ENCODE data around the gene IGFBP1. TPM values are rescaled to one million over a fixed set of nuclear protein-coding genes. Genes with fewer than 3 reads are reported as not detected.

Gene IGFBP1
- total and polyA plus RNA-seq, 2 of the 13 experiments (the other 11 are each of a cell fraction or from before 2014, with no cell fraction given) = 5.4 to 885 TPM

DNA sequence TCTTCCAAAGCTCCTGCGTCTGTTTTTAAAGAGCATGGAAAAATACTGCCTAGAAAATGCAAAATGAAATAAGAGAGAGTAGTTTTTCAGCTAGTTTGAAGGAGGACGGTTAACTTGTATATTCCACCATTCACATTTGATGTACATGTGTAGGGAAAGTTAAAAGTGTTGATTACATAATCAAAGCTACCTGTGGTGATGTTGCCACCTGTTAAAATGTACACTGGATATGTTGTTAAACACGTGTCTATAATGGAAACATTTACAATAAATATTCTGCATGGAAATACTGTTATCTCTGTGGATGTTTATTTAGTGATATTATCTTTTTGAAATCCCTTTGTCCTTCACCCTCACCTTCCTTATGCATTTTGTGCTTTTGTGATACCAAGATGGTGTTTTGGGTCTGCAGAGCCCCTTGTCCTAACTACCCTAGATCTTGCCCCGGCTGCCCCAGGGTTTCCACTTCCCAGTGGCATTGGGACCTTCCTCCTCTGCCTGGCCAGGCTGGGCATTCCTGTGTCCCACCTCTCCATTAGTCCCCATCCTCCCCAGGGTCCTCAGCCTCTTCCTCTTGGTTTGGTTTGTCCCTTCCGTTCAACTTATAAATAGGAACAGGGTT is 5.2 kb downstream of the IGFBP1 start (continued):
- TF ChIP-seq, protein P1, sequence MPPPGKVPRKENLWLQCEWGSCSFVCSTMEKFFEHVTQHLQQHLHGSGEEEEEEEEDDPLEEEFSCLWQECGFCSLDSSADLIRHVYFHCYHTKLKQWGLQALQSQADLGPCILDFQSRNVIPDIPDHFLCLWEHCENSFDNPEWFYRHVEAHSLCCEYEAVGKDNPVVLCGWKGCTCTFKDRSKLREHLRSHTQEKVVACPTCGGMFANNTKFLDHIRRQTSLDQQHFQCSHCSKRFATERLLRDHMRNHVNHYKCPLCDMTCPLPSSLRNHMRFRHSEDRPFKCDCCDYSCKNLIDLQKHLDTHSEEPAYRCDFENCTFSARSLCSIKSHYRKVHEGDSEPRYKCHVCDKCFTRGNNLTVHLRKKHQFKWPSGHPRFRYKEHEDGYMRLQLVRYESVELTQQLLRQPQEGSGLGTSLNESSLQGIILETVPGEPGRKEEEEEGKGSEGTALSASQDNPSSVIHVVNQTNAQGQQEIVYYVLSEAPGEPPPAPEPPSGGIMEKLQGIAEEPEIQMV (CRISPR knock-in tag; IDR thresholded peaks at IDR 0.05; ENCODE audit: low read depth) = no peak
- TF ChIP-seq FOXM1 (CRISPR knock-in tag; IDR thresholded peaks at IDR 0.05) = no peak
- TF ChIP-seq ZNF614 (CRISPR knock-in tag; IDR thresholded peaks at IDR 0.05; ENCODE audit: borderline replicate concordance) = no peak
- TF ChIP-seq MED1 (CRISPR knock-in tag; IDR thresholded peaks at IDR 0.05) = peak; percentile 90
- TF ChIP-seq, protein P2, sequence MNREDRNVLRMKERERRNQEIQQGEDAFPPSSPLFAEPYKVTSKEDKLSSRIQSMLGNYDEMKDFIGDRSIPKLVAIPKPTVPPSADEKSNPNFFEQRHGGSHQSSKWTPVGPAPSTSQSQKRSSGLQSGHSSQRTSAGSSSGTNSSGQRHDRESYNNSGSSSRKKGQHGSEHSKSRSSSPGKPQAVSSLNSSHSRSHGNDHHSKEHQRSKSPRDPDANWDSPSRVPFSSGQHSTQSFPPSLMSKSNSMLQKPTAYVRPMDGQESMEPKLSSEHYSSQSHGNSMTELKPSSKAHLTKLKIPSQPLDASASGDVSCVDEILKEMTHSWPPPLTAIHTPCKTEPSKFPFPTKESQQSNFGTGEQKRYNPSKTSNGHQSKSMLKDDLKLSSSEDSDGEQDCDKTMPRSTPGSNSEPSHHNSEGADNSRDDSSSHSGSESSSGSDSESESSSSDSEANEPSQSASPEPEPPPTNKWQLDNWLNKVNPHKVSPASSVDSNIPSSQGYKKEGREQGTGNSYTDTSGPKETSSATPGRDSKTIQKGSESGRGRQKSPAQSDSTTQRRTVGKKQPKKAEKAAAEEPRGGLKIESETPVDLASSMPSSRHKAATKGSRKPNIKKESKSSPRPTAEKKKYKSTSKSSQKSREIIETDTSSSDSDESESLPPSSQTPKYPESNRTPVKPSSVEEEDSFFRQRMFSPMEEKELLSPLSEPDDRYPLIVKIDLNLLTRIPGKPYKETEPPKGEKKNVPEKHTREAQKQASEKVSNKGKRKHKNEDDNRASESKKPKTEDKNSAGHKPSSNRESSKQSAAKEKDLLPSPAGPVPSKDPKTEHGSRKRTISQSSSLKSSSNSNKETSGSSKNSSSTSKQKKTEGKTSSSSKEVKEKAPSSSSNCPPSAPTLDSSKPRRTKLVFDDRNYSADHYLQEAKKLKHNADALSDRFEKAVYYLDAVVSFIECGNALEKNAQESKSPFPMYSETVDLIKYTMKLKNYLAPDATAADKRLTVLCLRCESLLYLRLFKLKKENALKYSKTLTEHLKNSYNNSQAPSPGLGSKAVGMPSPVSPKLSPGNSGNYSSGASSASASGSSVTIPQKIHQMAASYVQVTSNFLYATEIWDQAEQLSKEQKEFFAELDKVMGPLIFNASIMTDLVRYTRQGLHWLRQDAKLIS (CRISPR knock-in tag; IDR thresholded peaks at IDR 0.05) = peak; percentile 83; the same call in 1 of the 2 replicates
- TF ChIP-seq CCAR2 (optimal IDR thresholded peaks at IDR 0.05; ENCODE audit: low read depth, low read length) = no peak
- peak; percentile 80 for TF ChIP-seq POLR2AphosphoS5 (IDR thresholded peaks at IDR 0.05; ENCODE audit: low read depth, low read length)
- TF ChIP-seq HOXA7 (CRISPR knock-in tag; IDR thresholded peaks at IDR 0.05) = no peak
- TF ChIP-seq, protein P3, sequence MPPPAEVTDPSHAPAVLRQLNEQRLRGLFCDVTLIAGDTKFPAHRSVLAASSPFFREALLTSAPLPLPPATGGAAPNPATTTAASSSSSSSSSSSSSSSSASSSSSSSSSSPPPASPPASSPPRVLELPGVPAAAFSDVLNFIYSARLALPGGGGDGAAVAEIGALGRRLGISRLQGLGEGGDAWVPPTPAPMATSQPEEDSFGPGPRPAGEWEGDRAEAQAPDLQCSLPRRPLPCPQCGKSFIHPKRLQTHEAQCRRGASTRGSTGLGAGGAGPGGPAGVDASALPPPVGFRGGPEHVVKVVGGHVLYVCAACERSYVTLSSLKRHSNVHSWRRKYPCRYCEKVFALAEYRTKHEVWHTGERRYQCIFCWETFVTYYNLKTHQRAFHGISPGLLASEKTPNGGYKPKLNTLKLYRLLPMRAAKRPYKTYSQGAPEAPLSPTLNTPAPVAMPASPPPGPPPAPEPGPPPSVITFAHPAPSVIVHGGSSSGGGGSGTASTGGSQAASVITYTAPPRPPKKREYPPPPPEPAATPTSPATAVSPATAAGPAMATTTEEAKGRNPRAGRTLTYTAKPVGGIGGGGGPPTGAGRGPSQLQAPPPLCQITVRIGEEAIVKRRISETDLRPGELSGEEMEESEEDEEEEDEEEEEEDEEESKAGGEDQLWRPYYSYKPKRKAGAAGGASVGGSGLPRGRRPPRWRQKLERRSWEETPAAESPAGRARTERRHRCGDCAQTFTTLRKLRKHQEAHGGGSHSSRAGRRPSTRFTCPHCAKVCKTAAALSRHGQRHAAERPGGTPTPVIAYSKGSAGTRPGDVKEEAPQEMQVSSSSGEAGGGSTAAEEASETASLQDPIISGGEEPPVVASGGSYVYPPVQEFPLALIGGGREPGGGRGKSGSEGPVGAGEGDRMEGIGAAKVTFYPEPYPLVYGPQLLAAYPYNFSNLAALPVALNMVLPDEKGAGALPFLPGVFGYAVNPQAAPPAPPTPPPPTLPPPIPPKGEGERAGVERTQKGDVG (CRISPR knock-in tag; IDR thresholded peaks at IDR 0.05; ENCODE audit: borderline replicate concordance) = no peak
- TF ChIP-seq SETDB1 (CRISPR knock-in tag; IDR thresholded peaks at IDR 0.05; ENCODE audit: borderline replicate concordance) = no peak
- TF ChIP-seq PHF21A (CRISPR knock-in tag; IDR thresholded peaks at IDR 0.05) = no peak
- no peak for TF ChIP-seq TCF7L2 (IDR thresholded peaks at IDR 0.05; ENCODE audit: low read depth, low read length)
- peak; percentile 78; the same call in 1 of the 2 replicates for TF ChIP-seq ZFP37 (CRISPR knock-in tag; IDR thresholded peaks at IDR 0.05; ENCODE audit: borderline replicate concordance)
- TF ChIP-seq IKZF4 (CRISPR knock-in tag; IDR thresholded peaks at IDR 0.05; ENCODE audit: borderline replicate concordance, low read depth, not compliant biosample characterization) = no peak
- TF ChIP-seq TBX3 (IDR thresholded peaks at IDR 0.05; ENCODE audit: borderline replicate concordance) = no peak
- TF ChIP-seq TGIF2 (CRISPR knock-in tag; IDR thresholded peaks at IDR 0.05) = no peak
- no peak for TF ChIP-seq PTBP1 (IDR thresholded peaks at IDR 0.05; ENCODE audit: low read depth, low read length, poor library complexity, severe bottlenecking)
- TF ChIP-seq, protein P4, sequence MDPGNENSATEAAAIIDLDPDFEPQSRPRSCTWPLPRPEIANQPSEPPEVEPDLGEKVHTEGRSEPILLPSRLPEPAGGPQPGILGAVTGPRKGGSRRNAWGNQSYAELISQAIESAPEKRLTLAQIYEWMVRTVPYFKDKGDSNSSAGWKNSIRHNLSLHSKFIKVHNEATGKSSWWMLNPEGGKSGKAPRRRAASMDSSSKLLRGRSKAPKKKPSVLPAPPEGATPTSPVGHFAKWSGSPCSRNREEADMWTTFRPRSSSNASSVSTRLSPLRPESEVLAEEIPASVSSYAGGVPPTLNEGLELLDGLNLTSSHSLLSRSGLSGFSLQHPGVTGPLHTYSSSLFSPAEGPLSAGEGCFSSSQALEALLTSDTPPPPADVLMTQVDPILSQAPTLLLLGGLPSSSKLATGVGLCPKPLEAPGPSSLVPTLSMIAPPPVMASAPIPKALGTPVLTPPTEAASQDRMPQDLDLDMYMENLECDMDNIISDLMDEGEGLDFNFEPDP (CRISPR knock-in tag; conservative IDR thresholded peaks at IDR 0.05) = no peak
- no peak for TF ChIP-seq ZNF747 (CRISPR knock-in tag; IDR thresholded peaks at IDR 0.05; ENCODE audit: borderline replicate concordance)
- no peak for TF ChIP-seq HNF4A (CRISPR knock-in tag; IDR thresholded peaks at IDR 0.05)

Data from HepG2 (cell line).